BLaER1 (cell line): ENCODE results near the gene TOE1.
"Not testable (repeated sequence)": the region's sequence is repeated elsewhere in the genome, so short reads cannot be mapped to it uniquely, and the experiment has no call there.

Experiments used
- H3K27ac ChIP-seq: shearing (Covaris generic); formaldehyde crosslinking; 2 replicates; pipeline ENCODE4 v1.8.1; 2022
- H3K27me3 ChIP-seq: shearing (Covaris generic); formaldehyde crosslinking; 2 replicates; pipeline ENCODE4 v1.8.1; 2022
- H3K36me3 ChIP-seq: shearing (Covaris generic); formaldehyde crosslinking; 2 replicates; pipeline ENCODE4 v1.8.1; 2022
- H3K4me1 ChIP-seq: shearing (Covaris generic); formaldehyde crosslinking; 2 replicates; pipeline ENCODE4 v1.8.1; 2022
- H3K4me2 ChIP-seq: shearing (Covaris generic); formaldehyde crosslinking; 2 replicates; pipeline ENCODE4 v1.8.1; 2022
- H3K4me3 ChIP-seq: shearing (Covaris generic); formaldehyde crosslinking; 2 replicates; pipeline ENCODE4 v1.8.1; 2022
- H3K9ac ChIP-seq: shearing (Covaris generic); formaldehyde crosslinking; 2 replicates; pipeline ENCODE4 v1.8.1; 2022
- H3K9me3 ChIP-seq: shearing (Covaris generic); formaldehyde crosslinking; 2 replicates; pipeline ENCODE4 v1.8.1; 2022
- H4K20me1 ChIP-seq: shearing (Covaris generic); formaldehyde crosslinking; 2 replicates; pipeline ENCODE4 v1.8.1; 2022
- Cebpa-rat ChIP-seq: shearing (Covaris generic); IDR thresholded peaks from 2 replicates; pipeline ENCODE4 v1.8.1; 2022

TOE1 gene

GRCh38 chr1:45378184-45378583 is 38.2 kb downstream of the TOE1 start:
- no peak overlapping the region for H3K4me3 ChIP-seq
- no peak overlapping the region for H3K9ac ChIP-seq
- H3K9me3 ChIP-seq: no peaks in the 10 kb centered on the region
- no peaks in the 10 kb centered on the region for H4K20me1 ChIP-seq
- H3K4me2 ChIP-seq: no peak overlapping the region
- no peaks in the 10 kb centered on the region for H3K36me3 ChIP-seq
- no peak for TF ChIP-seq Cebpa-rat
- no peaks in the 10 kb centered on the region for H3K4me1 ChIP-seq
- H3K27me3 ChIP-seq: no peaks in the 10 kb centered on the region
- H3K27ac ChIP-seq: no peak overlapping the region

- Histone ChIP-seq H3K4me1 (no peaks in the 10 kb centered on the region), H3K9me3 (no peaks in the 10 kb centered on the region), H3K9ac (no peak overlapping the region), H3K27ac (no peak overlapping the region), H3K4me3 (no peak overlapping the region), H3K27me3 (no peaks in the 10 kb centered on the region), H4K20me1 (no peaks in the 10 kb centered on the region), H3K4me2 (no peak overlapping the region), H3K36me3 (no peaks in the 10 kb centered on the region)
- TF ChIP-seq Cebpa-rat: no peak
These were observed 39.6 kb downstream of the TOE1 start for GRCh38 chr1:45379524-45379923.

GRCh38 chr1:45380125-45380524 is 40.2 kb downstream of the TOE1 start:
- H3K4me1 ChIP-seq: no peaks in the 10 kb centered on the region
- no peak for TF ChIP-seq Cebpa-rat
- H4K20me1 ChIP-seq: no peaks in the 10 kb centered on the region
- no peak overlapping the region for H3K9ac ChIP-seq
- H3K4me2 ChIP-seq: no peak overlapping the region
- no peaks in the 10 kb centered on the region for H3K9me3 ChIP-seq
- H3K27ac ChIP-seq: no peak overlapping the region
- H3K4me3 ChIP-seq: no peak overlapping the region
- no peaks in the 10 kb centered on the region for H3K36me3 ChIP-seq
- H3K27me3 ChIP-seq: no peaks in the 10 kb centered on the region

- no peaks in the 10 kb centered on the region for H3K4me1 ChIP-seq
- no peaks in the 10 kb centered on the region for H4K20me1 ChIP-seq
- H3K27me3 ChIP-seq: no peaks in the 10 kb centered on the region
- H3K9ac ChIP-seq: no peak overlapping the region
- H3K9me3 ChIP-seq: no peaks in the 10 kb centered on the region
- no peak for TF ChIP-seq Cebpa-rat
- H3K4me3 ChIP-seq: no peak overlapping the region
- no peaks in the 10 kb centered on the region for H3K36me3 ChIP-seq
- H3K27ac ChIP-seq: no peak overlapping the region
- no peak overlapping the region for H3K4me2 ChIP-seq
These were observed 40.8 kb downstream of the TOE1 start for GRCh38 chr1:45380730-45381129.

GRCh38 chr1:45381243-45381642 is 41.3 kb downstream of the TOE1 start:
- Histone ChIP-seq H3K9ac (no peak overlapping the region), H4K20me1 (no peaks in the 10 kb centered on the region)

GRCh38 chr1:45383191-45383590 is 43.2 kb downstream of the TOE1 start:
- H3K4me3 ChIP-seq: no peak overlapping the region
- no peak overlapping the region for H3K9ac ChIP-seq
- no peak overlapping the region for H3K27ac ChIP-seq
- no peak for TF ChIP-seq Cebpa-rat
- no peak overlapping the region for H3K4me2 ChIP-seq
- H3K9me3 ChIP-seq: no peaks in the 10 kb centered on the region
- H3K4me1 ChIP-seq: no peaks in the 10 kb centered on the region
- no peaks in the 10 kb centered on the region for H4K20me1 ChIP-seq
- no peaks in the 10 kb centered on the region for H3K36me3 ChIP-seq
- no peaks in the 10 kb centered on the region for H3K27me3 ChIP-seq

More at GRCh38 chr1:45381243-45381642, 41.3 kb downstream of the TOE1 start:
- no peak overlapping the region for H3K4me3 ChIP-seq
- H3K4me1 ChIP-seq: no peaks in the 10 kb centered on the region
- H3K27me3 ChIP-seq: no peaks in the 10 kb centered on the region
- H3K4me2 ChIP-seq: no peak overlapping the region
- H3K36me3 ChIP-seq: no peaks in the 10 kb centered on the region
- no peak overlapping the region for H3K27ac ChIP-seq
- TF ChIP-seq Cebpa-rat: no peak
- no peaks in the 10 kb centered on the region for H3K9me3 ChIP-seq

- not testable (repeated sequence) for H3K27ac ChIP-seq
These were observed 44.2 kb downstream of the TOE1 start for GRCh38 chr1:45384213-45384612.

GRCh38 chr1:45385302-45385701 is 45.3 kb downstream of the TOE1 start:
- H3K9me3 ChIP-seq: no peaks in the 10 kb centered on the region
- H3K27me3 ChIP-seq: no peaks in the 10 kb centered on the region
- H3K36me3 ChIP-seq: no peaks in the 10 kb centered on the region
- no peak overlapping the region for H3K4me2 ChIP-seq
- no peak overlapping the region for H3K4me3 ChIP-seq
- H3K27ac ChIP-seq: no peak overlapping the region
- H3K9ac ChIP-seq: no peak overlapping the region
- no peaks in the 10 kb centered on the region for H3K4me1 ChIP-seq
- no peaks in the 10 kb centered on the region for H4K20me1 ChIP-seq
- no peak for TF ChIP-seq Cebpa-rat

More at GRCh38 chr1:45384213-45384612, 44.2 kb downstream of the TOE1 start:
- not testable (repeated sequence) for H3K27me3 ChIP-seq, H3K9ac ChIP-seq, H3K4me3 ChIP-seq, H3K4me1 ChIP-seq, H3K4me2 ChIP-seq, H3K9me3 ChIP-seq, H4K20me1 ChIP-seq, H3K36me3 ChIP-seq

GRCh38 chr1:45386219-45386618 is 46.2 kb downstream of the TOE1 start:
- H3K4me1 ChIP-seq: no peaks in the 10 kb centered on the region
- H3K9me3 ChIP-seq: no peaks in the 10 kb centered on the region
- no peak overlapping the region for H3K9ac ChIP-seq
- H3K27me3 ChIP-seq: no peaks in the 10 kb centered on the region
- H3K4me2 ChIP-seq: no peak overlapping the region
- no peaks in the 10 kb centered on the region for H3K36me3 ChIP-seq
- no peaks in the 10 kb centered on the region for H4K20me1 ChIP-seq
- no peak overlapping the region for H3K27ac ChIP-seq
- TF ChIP-seq Cebpa-rat: no peak
- H3K4me3 ChIP-seq: no peak overlapping the region
